GM21825 (cell line): ENCODE data around the gene ARSG.
"Not testable (repeated sequence)": the region's sequence is repeated elsewhere in the genome, so short reads cannot be mapped to it uniquely, and the experiment has no call there.

Experiments
- ATAC-seq: cut with Tn5 transposase; IDR thresholded peaks from one replicate; pipeline ENCODE4 v1.9.1; 2021; ENCODE audit warnings: mild to moderate bottlenecking, moderate library complexity; ENCODE audit not compliant: unreplicated experiment

The ARSG gene

GRCh38 chr17:68276339-68276738 is 15.0 kb upstream of the ARSG start:
- ATAC-seq = not testable (repeated sequence)

GRCh38 chr17:68277807-68278206 is 13.5 kb upstream of the ARSG start:
- ATAC-seq = no peak

- ATAC-seq = not testable (repeated sequence)
These were observed 9.3 kb upstream of the ARSG start for GRCh38 chr17:68281965-68282364.

- ATAC-seq = no peak
These were observed 2.9 kb upstream of the ARSG start for GRCh38 chr17:68288375-68288774.

GRCh38 chr17:68288804-68289203 is 2.5 kb upstream of the ARSG start:
- no peak for ATAC-seq

GRCh38 chr17:68289473-68289872 is 1.8 kb upstream of the ARSG start:
- no peak for ATAC-seq

GRCh38 chr17:68289936-68290267 is 1.4 kb upstream of the ARSG start:
- ATAC-seq = no peak

GRCh38 chr17:68290268-68290954 is 884 bp upstream of the ARSG start:
- ATAC-seq = no peak

- peak; percentile 48 for ATAC-seq
These were observed 767 bp downstream of the ARSG start for GRCh38 chr17:68291836-68292688.

- no peak for ATAC-seq
These were observed 1.4 kb downstream of the ARSG start for GRCh38 chr17:68292689-68293040.

GRCh38 chr17:68293490-68294195 is 2.3 kb downstream of the ARSG start:
- no peak for ATAC-seq

GRCh38 chr17:68294196-68294555 is 2.9 kb downstream of the ARSG start:
- ATAC-seq = no peak

- no peak for ATAC-seq
These were observed 3.3 kb downstream of the ARSG start for GRCh38 chr17:68294617-68295016.

GRCh38 chr17:68295086-68295485 is 3.8 kb downstream of the ARSG start:
- ATAC-seq = no peak

- ATAC-seq = no peak
These were observed 5.2 kb downstream of the ARSG start for GRCh38 chr17:68296217-68297191.

GRCh38 chr17:68297195-68297594 is 5.9 kb downstream of the ARSG start:
- no peak for ATAC-seq

GRCh38 chr17:68298601-68299000 is 7.3 kb downstream of the ARSG start:
- ATAC-seq = no peak

- no peak for ATAC-seq
These were observed 8.5 kb downstream of the ARSG start for GRCh38 chr17:68299817-68300216.

- ATAC-seq = no peak
These were observed 10.2 kb downstream of the ARSG start for GRCh38 chr17:68301438-68301959.

- ATAC-seq = no peak
These were observed 10.8 kb downstream of the ARSG start for GRCh38 chr17:68302066-68302564.
